Melanocyte of skin (primary cell): Measurements from ENCODE around the gene XXYLT1. TPM values are rescaled to one million over a fixed set of nuclear protein-coding genes. Genes with fewer than 3 reads are reported as not detected.

ENCODE experiments used
- small RNA-seq, 2 donors: library from RNA; depleted of rRNA; stranded (forward); fragments of <200 nt; gene quantifications; one replicate each; pipeline ENCODE3, GENCODE V24; 2012
- total RNA-seq, 2 donors: library from RNA; depleted of rRNA; stranded (reverse); fragments of >200 nt; gene quantifications; 2 replicates each; pipeline ENCODE4 v1.2.3, GENCODE V29; 2012

XXYLT1 gene
- total RNA-seq, result 10 to 100 TPM; 18.0 to 20.3 TPM

GRCh38 chr3:195270817-195271409 is at the start of gene XXYLT1:
Gene XXYLT1 (minus strand): TSS chr3:195271159. CDS start chr3:195271058, 101 bp downstream.

Small RNAs within 50 kb of the gene (small RNA-seq; reads per million reads assigned to genes)
- gene MIR3137 (0 reads per million in 2 donors), gene RN7SL36P (0 to 0.04 reads per million in 2 donors), gene RNU6-25P (0 to 0.04 reads per million in 2 donors)

Other genes starting within 250 kb of the XXYLT1 start
- 10 to 100 TPM; 71.3 to 91.9 TPM for gene ACAP2, start 171.9 kb upstream of the XXYLT1 start, total RNA-seq